SH-SY5Y (cell line): ENCODE data around the gene MANEAL.

Source experiments
- GATA2 ChIP-seq: IDR thresholded peaks from 2 replicates; pipeline ENCODE4 v1.6.1; 2011; ENCODE audit warnings: mild to moderate bottlenecking, low read depth, low read length
- GATA3 ChIP-seq: IDR thresholded peaks from 2 replicates; pipeline ENCODE4 v1.6.1; 2011; ENCODE audit warnings: low read depth, mild to moderate bottlenecking, low read length, moderate library complexity

GRCh38 chr1:37748565-37748964 lies 45.1 kb upstream of the MANEAL start:
- TF ChIP-seq GATA3, result no peak
- TF ChIP-seq GATA2, result no peak
